ENCODE data around the gene THAP8.
"Not testable (repeated sequence)": the region's sequence is repeated elsewhere in the genome, so short reads cannot be mapped to it uniquely, and the experiment has no call there.

Gene THAP8

DNA sequence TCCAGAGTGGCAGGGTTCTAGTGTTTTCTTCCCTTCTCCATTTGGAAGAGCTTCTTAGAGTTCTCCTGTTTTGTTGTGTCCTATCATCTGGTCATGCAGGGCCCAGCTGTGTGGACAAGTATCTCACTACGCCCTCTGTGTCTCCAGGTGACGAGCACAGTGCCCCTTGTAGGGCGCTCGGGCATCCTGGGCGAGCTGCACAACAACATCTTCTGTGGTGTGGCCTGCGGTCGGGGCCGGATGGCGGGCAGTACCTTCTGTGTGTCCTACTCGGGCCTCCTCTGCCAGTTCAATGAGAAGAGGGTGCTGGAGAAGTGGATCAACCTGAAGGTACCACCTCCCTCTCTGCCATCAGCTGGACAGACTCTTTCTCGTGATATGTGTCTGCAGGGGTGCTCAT lies 13.6 kb upstream of the THAP8 start:
- no peak for DNase-seq

- no peak for DNase-seq
Measured at GRCh38 chr19:36064826-36065225, 10.7 kb upstream of the THAP8 start.

- DNase-seq: no peak
Measured at GRCh38 chr19:36061367-36061766, 7.3 kb upstream of the THAP8 start.

DNA sequence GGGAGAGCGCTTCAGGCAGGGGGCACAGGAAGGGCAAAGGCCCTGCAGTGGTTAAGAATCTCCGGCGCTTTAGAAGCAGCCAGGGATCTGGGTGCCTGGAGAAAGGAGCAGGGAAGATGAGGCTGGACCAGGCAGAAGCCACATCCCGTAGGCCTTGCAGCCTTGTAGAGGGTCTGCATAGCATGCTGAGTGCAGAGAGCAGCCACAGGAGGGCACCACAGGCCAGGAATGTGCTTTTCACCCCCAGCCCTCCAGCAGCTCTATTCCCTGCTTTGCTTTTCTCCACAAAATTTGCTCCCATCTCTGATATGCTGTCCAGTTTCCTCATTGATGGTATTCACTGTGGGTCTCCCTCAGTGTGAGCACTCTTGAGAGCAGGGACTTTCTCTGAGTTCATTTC lies 6.3 kb upstream of the THAP8 start:
- DNase-seq: no peak

GRCh38 chr19:36059180-36059910 lies 5.3 kb upstream of the THAP8 start:
- peak; percentile 23 for DNase-seq

DNA sequence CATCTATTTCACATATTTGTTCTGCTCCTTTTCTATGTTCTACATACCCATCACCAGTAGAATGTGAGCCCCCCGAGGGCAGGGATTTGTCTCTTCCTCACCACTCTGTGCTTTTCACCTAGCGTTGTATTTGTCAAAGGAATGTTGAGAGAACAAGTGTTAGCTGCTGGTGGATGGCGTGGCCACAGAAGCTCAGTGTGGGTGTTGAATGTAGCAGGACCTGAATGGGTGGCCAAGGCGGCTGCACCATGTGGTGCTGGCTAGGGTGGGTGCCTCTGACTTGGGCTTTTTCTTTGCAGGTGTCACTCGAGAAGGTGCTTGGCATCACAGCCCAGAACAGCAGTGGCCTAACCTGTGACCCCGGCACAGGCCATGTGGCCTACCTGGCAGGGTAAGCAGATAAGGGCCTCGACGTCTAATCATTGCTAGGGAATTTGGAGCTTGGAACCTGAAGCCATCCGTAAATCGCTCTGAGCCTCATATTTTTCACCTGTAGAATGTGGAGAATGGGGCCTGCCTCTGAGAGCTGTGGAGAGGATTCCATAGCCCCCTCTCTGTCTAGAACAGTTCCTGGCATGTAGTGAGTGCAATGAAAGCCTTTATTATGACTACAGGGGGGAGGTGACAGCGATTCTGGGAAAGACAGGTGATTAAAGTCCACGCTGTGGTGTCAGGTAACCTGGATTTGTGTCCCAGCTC lies 4.5 kb upstream of the THAP8 start:
- no peak for DNase-seq

DNA sequence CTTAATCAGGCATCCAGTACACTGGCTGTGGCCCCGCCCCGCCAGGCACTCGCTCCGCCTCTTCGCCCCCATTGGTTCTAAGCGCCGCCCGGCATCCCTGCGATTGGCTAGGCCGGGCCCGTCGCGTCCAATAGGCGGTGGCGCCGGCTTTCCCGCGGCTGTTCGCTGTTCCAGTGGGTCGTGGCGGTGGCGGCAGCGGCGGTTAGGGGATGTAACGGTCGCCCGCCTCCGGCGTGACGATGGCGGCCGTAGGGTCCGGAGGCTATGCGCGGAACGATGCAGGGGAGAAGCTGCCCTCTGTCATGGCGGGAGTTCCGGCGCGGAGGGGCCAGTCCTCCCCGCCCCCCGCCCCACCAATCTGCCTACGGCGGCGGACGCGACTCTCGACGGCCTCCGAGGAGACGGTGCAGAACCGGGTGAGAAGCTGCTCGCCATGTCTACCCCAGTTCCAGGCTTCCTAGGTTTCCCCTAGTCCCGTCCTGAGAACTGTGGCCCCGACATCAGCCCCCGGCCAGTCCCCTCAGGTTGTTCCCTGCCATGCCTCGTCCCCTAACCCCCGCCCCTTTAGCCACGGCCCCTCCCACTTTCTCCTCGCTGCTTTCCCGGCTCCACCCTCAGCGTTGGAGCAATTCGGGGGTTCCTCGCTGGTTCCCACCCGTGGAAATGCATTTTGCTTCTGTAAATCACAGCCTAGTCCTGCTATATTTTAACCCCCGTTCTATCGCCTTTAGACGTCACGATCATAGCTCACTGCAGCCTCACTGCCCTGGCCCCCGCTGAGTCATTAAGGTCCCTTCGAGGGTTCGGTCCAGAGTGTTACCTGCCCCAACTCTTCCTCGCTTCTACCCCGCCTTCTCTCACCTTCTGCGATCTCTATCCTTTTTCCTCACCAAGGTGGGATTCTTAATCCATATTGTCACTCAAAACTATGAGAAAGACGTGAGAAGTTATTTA lies 925 bp upstream of the THAP8 start, which contains the start of gene WDR62:
WDR62 (plus strand) TSS at position 165 of the 954 bp plus-strand sequence; CDS start at position 240, 75 bp downstream.
- peak; percentile 93 for DNase-seq

DNA sequence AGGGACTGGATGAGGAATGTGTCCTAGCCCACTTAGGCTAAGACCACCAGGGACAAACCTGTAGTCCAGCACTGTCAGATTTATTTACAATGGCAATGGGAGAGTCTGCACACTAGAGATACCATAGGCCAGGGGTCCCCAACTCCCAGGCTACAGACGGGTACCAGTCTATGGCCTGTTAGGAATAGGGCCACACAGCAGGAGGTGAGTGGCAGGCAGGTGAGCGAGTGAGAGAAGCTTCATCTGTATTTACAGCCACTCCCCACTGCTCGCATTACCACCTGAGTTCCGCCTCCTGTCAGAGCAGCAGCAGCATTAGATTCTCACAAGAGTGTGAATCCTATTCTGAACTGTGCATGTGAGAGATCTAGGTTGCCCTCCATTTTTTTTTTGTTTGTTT lies 2.4 kb downstream of the THAP8 start:
- no peak for DNase-seq

DNA sequence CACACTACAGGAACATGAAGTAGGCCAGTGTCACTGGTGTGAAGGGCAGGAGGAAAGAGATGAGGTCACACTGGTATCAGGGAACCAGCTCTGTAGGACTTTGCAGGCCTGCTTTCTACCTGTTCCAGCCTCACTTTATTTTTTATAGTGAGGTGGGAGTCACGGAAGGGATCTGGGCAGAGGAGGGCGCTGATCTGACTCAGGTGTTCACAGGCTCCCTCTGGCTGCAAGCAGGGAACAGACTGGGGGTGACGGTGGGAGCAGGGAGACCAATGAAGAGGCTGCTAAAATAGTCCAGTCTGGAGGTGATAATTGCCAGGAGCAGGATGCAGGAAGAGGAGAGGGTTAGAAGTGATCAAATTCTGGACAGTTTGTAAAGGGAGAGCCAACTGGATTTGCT lies 2.8 kb downstream of the THAP8 start:
- DNase-seq: no peak

- peak; percentile 88 for DNase-seq
Measured at GRCh38 chr19:36049080-36049698, 4.9 kb downstream of the THAP8 start.

GRCh38 chr19:36047835-36048234 lies 6.2 kb downstream of the THAP8 start:
- DNase-seq: no peak

- DNase-seq: no peak
Measured at GRCh38 chr19:36046443-36047050, 7.5 kb downstream of the THAP8 start.

DNA sequence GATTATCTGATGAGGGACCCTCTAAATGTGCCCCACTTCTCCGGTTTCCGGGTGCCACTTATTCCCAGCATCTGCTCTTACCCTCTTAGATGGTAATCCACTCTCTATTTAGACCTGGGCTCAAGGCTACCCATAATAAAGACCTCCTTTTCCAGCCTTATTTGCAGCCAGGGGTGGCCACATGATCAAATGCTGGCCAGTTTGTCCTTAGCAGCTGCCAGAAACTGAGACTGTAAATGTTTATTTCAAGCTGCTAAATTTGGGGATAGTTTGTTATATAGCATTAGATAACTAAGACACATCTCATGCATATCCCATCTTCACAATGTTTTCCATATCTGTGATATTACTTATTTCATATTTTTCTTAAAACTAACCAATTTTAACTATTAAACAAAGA lies 10.1 kb downstream of the THAP8 start:
- no peak for DNase-seq

DNA sequence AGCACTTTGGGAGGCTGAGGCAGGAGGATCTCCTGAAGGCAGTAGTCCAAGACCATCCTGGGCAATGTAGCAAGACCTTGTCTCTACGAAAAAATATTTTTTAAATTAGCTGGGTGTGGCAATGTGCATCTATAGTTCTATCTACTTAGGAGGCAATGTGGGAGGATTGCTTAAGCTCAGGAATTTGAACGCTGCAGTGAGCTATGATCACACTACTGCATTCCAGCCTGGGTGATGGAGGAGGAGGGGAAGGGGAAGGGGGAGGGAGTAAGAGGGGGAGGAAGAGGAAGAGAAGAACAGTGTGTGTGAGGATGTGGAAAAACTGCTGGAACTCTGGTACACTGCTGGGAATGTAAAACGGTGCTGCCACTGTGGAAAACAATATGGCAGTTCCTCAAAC lies 12.3 kb downstream of the THAP8 start:
- DNase-seq: no peak

DNA sequence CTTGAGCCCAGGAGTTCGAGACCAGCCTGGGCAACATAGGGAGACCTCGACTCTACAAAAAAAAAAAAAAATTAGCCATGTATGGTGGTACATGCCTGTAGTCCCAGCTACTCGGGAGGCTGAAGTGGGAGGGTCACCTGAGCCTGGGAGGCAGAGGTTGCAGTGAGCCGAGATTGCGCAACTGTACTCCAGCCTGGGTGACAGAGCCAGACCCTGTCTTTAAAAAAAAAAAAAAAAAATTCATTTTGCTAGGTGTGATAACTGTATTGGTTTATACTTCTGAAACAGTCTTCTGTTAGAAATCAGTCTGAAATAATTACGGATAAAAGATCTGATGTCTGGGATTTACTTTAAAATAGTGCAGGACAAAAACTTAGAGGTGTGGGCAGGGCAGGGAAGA lies 13.0 kb downstream of the THAP8 start:
- DNase-seq: not testable (repeated sequence)

GRCh38 chr19:36040495-36040894 lies 13.6 kb downstream of the THAP8 start:
- no peak for DNase-seq

GRCh38 chr19:36032251-36033104 lies 21.6 kb downstream of the THAP8 start, which contains the start of gene CLIP3:
CLIP3 (minus strand) TSS chr19:36032873; CDS start chr19:36032357, 516 bp downstream.
- DNase-seq: peak; percentile 17

GRCh38 chr19:36031308-36031707 lies 22.8 kb downstream of the THAP8 start:
- DNase-seq: no peak

DNA sequence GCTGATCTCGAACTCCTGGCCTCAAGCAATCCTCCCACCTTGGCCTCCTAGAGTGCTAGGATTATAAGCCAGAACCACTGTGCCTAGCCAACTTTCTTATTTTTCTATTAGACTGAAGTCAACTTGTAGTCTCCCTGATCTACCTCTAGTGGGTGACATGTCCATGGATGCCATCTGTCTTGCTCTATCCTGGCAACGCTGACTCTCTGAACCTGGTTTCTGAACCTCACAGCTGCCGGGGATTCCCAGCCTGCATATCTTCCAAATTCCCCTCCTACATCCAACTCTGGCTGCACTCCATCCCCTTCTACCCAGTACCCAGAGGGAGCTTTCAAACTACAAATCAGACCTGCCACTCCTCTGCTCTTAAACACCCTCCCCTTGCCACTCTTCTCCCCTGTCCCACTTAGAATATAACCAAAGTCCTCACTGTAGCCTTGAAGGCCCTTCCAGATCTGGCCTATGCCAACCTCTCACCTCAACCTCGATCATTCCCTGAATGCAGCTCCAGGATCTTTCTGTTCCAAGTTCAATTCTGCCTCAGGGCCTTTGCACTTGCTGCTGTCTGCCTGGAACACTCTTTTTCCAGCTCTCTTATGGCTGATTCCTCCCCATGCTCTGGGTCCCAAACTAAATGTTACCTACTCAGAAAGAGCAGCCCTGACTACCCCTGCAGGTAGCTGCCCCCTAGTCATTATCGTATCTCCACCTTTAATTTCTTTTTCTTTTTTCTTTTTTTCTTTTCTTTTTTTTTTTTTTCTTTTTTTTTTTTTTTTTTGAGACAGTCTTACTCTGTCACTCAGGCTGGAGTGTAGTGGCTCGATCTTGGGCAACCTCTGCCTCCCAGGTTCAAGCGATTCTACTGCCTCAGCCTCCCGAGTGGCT lies 23.6 kb downstream of the THAP8 start:
- DNase-seq: no peak
